Measurements from ENCODE around the gene IL11.
A peak's percentile ranks its signal among the peaks of the same experiment; 100 is the strongest.
"Not testable (repeated sequence)": the region's sequence is repeated elsewhere in the genome, so short reads cannot be mapped to it uniquely, and the experiment has no call there.

Gene IL11

DNA sequence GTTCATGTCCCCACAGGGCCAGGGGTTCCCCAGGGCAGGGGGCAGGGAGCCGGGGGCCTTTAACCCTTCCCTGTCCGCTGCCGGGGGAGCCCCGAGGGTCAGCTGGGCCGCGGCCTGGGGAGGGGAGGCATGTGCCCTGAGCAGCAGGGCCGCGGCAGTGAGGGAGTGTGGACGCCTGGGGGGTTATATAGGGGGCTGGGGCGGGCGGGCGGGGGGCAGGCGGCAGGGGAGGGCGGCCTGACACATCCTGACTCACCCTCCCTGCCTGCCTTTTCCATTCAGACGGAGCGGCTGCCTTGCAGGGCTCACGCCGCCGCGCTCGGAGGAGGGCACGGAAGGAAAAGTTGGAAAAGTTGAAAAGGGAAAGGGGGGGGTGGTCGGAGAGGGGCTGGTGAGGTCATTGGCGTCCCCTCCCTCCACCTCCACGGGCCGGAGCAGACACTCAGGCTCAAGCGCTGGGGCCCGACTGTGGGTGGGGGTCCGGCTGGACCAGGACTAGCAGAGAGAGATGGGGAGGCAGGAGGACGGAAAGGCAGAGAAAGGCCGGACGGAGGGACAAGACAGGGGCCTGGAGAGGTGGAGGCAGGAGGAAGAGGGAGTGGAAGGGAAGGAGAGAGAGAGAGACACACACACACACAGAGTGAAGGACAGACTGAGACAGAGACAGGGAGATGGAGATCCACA lies at the start of gene IL11:
IL11 (minus strand) TSS at position 159 of the 684 bp plus-strand sequence; CDS start at position 6, 153 bp downstream.
- DNase-seq (ENCODE audit: low read depth), result no peak

DNA sequence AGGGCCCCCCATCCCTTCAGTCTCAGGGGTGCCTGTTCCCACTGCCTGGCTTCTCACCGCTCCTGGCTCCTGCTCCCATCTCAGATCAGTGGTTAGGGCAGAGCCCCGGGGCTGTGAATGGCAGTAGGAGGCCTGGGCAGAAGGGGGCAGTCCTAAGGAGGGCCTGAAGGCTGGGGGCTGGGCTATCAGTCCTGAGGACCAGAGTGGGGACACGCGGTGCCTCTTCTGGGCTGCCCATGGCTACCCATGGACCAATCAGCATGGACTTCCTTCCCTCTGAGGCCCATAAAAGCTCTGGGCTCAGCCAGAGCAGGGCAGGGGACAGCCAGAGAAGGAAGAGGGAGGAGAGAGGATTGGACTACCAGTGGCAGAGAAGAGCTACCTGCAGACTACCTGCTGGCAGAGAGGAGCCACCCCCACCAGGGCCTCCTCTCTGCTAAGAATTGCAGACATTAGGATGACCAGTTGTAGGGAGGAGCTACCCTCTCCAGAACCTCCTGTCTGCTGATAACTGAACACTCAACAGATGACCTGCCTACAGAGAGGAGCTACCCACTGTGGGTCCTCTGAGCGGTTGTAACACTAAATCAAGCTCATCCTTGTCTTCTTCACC lies 49.5 kb upstream of the IL11 start:
- no peak for DNase-seq (ENCODE audit: low read depth)

GRCh38 chr19:55419103-55419502 lies 48.8 kb upstream of the IL11 start:
- DNase-seq (ENCODE audit: low read depth), result no peak

GRCh38 chr19:55418185-55418584 lies 47.9 kb upstream of the IL11 start:
- peak; percentile 32 for DNase-seq (ENCODE audit: low read depth)

DNA sequence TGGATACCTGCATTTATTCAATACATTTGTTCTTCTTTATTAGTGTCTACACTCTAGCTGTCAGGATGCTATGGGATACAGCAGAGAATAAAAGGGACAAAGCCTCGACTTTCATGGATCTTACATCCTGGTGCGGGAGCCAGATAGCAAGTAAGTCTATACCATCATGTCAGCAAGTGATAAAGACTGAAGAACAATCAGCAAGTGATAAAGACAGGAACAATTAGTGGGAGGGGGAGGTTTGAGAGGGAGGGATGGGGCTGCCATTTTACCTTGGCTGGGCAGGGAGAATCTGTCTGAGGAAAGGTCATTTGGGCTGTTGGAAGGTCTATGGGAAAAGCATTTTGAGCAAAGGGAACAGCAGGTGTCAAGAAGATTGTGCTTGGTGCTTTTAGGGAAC lies 39.9 kb upstream of the IL11 start:
- no peak for DNase-seq (ENCODE audit: low read depth)

- DNase-seq (ENCODE audit: low read depth), result not testable (repeated sequence)
These were observed 38.9 kb upstream of the IL11 start for GRCh38 chr19:55409179-55409578.

DNA sequence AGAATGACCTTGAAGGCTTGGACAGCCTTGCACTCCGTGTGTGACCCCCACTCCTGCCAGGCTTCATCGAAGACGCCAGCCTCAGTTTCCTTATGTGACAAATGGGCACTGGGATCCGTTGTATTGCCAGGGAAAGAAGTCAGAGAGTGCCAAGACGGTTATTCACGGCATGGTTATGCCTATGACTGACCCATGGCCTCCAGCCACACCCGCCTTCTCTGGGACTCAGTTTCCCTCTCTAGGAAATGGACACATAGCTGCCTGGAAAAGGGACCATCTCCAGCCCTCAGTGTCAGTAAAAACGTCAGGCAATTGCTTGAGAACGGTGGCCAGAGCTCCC lies 38.2 kb upstream of the IL11 start:
- DNase-seq (ENCODE audit: low read depth), result no peak

DNA sequence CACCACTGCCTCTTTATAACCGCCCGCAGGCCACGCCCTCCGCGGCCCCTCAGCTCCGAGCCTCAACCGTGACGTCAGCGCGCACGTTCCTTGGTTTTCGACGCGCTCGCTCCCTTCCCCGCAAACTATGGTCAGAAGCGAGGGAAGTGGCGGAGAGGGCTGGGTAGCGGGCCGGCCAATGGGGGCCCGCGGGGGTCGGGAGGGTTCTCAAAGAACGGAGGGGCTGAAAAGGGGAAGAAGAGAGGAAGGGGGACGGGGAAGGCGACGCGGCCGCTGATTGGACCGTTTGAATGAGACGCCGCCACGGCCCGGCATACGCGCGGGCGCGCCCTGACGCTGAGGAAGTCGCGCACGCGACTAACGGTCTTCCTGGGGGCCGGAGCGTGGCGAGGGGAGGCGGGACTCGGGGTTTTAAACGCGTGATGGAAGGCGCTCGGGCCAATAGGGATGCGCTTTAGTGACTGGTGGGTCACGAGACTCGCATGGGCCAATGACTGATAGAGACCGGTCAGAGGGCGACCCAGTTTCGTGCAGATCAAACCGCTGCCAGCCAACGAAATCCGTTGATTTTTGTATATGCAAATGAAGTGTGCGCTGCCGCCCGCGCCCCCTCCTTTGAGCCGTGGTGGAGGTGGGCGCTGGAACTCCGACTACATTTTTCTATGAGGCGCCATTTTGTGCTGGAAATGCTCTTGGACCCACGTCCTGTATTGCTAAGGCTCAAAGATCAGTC lies 37.7 kb upstream of the IL11 start:
- peak; percentile 95 for DNase-seq (ENCODE audit: low read depth)

- DNase-seq (ENCODE audit: low read depth), result not testable (repeated sequence)
These were observed 37.2 kb upstream of the IL11 start, which contains the start of gene UBE2S for GRCh38 chr19:55407550-55407799. TSS of gene UBE2S (minus strand) at chr19:55407788. CDS start at chr19:55407589, 199 bp downstream.

DNA sequence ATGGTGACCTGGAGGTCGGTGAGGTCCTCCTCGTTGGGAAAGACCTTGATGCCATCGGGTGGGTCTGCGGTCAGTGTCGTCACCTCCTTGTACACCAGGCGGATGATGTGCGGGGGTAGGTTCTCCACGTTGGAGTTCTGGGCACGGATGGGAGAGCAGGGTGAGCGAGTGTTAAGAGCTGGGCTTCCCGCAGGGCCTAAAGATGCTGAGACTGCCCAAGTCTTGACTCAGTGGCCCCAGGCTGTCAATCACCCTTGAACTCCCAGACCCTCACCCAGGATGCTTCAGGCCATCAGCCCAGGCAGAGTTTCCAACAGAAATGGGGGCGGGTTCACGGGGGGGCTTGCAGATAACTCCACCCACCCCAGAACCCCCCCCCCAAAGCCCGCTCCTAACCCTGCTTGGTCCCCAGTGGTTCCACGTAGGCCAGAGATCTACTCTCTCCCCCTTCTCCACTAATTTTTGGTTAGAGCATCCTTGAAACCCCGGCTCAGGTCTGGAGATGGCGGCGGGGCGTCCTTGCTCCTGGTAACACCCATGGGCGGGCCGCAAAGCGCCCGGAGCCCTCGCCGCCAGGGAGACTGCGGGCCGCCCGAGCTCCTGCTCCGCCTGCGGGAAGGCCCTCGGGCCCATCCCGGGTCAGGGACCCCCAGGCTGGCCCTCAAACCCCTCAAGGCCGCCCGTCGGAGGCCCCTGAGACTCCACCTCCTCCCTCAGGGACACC lies 36.7 kb upstream of the IL11 start:
- no peak for DNase-seq (ENCODE audit: low read depth)

GRCh38 chr19:55406091-55406825 lies 36.0 kb upstream of the IL11 start:
- DNase-seq (ENCODE audit: low read depth), result no peak

DNA sequence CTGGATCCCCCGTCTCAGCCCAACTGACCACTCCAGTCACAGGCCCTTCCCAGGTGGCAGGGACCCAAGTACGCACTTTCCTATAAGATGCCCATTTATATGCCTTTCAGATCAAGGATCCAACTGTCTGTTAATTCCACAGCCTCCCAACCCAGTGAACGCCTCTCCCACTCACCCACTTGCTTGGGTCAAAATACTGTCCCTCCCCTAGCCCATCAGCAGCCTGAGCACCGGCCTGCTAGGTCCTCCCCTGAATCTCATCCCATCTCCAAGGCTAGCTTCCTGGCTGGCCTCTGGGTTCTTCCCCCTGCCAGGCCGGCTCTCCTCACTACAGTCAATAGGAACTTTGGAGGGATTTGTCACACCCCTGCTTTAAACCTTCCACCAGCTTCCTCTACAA lies 35.4 kb upstream of the IL11 start:
- DNase-seq (ENCODE audit: low read depth), result no peak

DNA sequence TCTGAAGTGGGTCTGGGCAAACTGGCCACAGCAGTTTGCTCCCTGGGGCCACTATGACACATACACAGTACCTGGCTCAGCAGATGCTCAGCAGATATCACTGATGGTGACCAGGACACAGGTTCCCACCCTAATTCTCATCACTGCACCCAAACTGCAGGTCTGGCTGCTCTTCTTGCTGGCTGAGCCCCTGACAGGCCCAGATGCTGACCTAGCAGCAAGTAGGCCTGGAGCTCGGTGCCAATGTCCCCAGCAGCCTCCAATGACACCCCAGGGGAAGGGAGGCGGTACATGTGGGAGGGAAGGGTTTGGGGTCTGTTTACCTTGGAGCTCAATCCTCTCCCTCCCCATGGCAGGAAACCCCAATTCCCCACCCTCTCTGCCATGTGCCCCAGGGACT lies 32.2 kb upstream of the IL11 start:
- no peak for DNase-seq (ENCODE audit: low read depth)

DNA sequence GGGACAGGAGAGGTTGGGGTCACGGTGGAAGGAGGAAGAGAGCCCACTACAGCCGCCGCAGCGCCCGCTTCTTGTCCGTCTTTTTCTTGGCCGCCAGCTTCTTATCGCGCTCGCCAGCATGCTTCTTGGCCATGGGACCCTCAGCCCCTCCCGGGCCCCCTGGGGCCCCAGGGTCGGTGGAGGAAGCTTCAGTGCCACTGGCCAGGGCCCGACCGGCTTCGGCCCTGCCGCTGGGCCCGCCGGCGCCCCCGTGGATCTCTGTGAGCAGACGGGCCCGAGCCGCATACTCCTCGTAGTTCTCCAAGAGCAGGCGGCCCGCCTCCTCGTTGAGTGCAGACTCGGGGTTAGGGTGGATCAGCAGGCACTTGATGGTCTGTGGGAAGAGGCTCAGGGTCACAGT lies 31.1 kb upstream of the IL11 start:
- DNase-seq (ENCODE audit: low read depth), result not testable (repeated sequence)

DNA sequence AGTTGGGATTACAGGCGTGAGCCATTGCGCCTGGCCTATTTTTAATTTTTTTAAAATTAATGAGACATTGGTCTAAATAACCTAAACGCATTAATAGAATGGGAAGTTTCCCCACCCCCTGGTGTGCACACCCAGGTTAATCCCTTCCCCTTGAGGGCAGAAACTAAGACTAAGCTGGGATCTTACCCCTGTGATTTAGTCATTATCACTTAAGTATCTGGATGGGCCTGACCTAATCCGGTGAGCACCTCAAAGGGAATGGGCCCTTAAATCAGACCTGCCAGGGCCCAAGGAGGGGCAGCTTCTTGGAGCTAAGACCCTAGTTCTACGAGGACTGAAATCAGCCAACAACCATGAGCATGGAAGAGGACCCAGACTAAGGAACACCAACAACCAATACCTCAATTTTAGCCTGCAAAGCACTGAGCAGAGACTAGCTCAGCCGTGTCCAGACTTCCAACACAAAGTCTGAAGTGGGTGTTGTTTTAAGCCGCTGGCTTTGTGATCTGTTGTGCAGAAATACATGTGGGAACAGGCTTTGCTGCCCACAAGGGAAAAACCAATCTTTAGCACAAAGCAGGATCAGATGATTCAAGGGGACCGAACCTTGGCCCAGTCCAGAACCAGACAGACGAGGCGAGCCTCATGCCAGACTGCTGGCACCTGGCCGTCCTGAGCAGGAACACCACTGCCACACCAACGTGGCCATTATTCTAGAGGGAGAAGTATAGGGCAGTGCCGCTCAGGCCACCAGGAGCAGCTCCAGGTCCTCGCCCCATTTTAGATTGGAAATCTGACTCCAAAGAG lies 30.2 kb upstream of the IL11 start:
- DNase-seq (ENCODE audit: low read depth), result no peak

GRCh38 chr19:55398200-55398925 lies 28.1 kb upstream of the IL11 start:
- no peak for DNase-seq (ENCODE audit: low read depth)

- DNase-seq (ENCODE audit: low read depth), result no peak
These were observed 22.8 kb upstream of the IL11 start for GRCh38 chr19:55392820-55393761.

DNA sequence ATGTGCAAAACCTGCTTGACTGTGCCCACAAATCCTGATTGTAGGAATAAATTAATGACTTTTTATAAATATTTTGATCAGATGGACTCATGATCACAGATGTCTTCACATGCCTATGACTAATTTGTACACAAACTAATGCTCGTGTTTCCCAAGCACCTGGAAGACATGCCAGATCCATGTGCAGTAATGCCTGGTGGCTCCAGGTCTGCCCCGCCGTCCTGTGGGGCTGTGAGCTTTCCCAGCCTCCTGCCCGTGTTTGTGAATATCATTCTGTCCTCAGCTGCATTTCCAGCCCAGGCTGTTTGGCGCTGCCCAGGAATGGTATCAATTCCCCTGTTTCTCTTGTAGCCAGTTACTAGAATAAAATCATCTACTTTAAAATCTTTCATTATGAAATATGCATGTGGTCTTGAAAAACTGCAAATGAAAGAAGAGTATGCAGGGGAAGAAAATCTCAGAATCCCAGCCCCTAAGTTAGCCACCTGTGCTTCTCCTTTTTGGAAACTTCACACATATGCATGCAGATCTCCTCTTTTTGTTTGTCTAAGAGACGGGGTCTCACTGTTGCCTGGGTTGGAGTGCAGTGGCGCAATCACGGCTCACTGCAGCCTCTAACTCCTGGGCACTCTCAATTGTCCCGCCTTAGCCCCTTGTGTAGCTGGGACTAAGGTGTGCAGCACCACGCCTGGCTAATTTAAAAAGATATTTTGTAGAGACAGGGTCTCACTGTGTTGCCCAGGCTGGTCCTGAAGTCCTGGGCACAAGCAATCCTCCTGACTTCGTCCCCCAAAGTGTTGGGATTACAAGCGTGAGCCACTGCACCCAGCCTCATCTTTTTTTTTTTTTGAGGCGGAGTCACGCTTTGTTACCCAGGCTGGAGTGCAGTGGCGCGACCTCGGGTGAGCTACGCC lies 21.7 kb upstream of the IL11 start:
- DNase-seq (ENCODE audit: low read depth), result no peak

Data from stimulated activated CD4-positive, alpha-beta T cell treated with anti-CD3 and anti-CD28 coated beads, Interleukin-2, amount 100 ng/mL, for 4 hours (primary cell).